ENCODE data around the gene MUC13. TPM values are rescaled to one million over a fixed set of nuclear protein-coding genes. Genes with fewer than 3 reads are reported as not detected.

Gene MUC13, protein sequence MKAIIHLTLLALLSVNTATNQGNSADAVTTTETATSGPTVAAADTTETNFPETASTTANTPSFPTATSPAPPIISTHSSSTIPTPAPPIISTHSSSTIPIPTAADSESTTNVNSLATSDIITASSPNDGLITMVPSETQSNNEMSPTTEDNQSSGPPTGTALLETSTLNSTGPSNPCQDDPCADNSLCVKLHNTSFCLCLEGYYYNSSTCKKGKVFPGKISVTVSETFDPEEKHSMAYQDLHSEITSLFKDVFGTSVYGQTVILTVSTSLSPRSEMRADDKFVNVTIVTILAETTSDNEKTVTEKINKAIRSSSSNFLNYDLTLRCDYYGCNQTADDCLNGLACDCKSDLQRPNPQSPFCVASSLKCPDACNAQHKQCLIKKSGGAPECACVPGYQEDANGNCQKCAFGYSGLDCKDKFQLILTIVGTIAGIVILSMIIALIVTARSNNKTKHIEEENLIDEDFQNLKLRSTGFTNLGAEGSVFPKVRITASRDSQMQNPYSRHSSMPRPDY
- total RNA-seq: not detected

DNA sequence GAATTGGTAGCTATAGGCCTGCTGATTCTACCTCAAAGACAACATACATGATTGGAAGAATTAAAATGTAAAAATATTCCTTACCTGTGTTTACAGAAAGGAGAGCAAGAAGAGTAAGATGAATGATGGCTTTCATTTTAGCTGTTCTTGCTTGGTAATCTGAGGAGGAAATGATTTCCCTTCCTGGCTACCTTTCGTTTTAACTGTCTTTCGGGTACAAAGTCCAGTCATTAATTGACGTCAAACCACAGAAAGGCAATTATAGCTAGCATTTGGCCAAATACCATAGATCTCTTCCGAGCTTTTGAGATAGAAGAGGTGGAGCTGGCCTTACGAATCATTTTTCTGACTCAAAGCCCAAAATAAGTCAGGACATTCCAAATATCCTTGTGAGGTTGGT, at the start of gene MUC13:
Gene MUC13, minus strand, starts transcription at position 175 of the 400 bp plus-strand sequence. Its CDS starts 39 bp downstream, at position 136.
- TF ChIP-seq POLR2A (IDR thresholded peaks at IDR 0.05): no peak
- no peak for TF ChIP-seq CTCF (IDR thresholded peaks at IDR 0.05)
- no peak for DNase-seq (ENCODE audit: low spot score in 2 of 2)
- H3K4me3 ChIP-seq (ENCODE audit: low read depth, poor library complexity, severe bottlenecking): no peak within 1 kb of the TSS
- intact Hi-C loops (cut with DNase I; ENCODE audit: low total_unique reads): no loop called here
- WGBS, 2 donors: 84 to 93% methylated on average over 5 of the region's 5 CpGs

- WGBS, 2 donors: 83 to 96% methylated on average over 2 of the region's 2 CpGs
These were observed 48.3 kb upstream of the MUC13 start for GRCh38 chr3:124982855-124983254.

DNA sequence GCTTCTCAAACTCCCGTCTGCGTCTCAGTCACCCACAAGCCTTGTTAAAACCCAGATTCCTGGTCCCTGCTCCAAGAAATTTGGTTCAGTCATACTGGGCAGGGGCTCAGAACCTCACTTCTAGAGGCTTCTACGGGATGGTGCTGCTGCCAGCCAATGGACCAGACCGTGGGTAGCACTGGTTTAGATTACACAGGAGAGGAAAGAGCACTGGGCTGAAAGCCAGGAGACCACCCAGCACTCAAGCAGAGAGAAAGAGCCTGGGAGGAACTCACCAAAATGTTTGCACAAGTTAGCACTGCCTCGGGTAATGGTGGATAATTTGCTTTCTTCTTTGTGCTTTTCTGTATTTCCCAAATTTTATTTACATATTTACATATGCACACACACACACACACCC, 46.9 kb upstream of the MUC13 start:
- intact Hi-C loops (cut with DNase I; ENCODE audit: low total_unique reads): no loop called here
- DNase-seq (ENCODE audit: low spot score in 2 of 2): no peak
- WGBS, 2 donors: 76 to 79% methylated on average over 5 of the region's 5 CpGs
- no peak overlapping the region for H3K4me3 ChIP-seq (ENCODE audit: low read depth, poor library complexity, severe bottlenecking)
- TF ChIP-seq CTCF (IDR thresholded peaks at IDR 0.05): no peak
- TF ChIP-seq POLR2A (IDR thresholded peaks at IDR 0.05): no peak

More at GRCh38 chr3:124982855-124983254, 48.3 kb upstream of the MUC13 start:
- intact Hi-C loops (cut with DNase I; ENCODE audit: low total_unique reads): loop anchor here (2.0 kb wide), 1 partner anchor 64 kb away; no protein-coding TSS in a partner anchor
- DNase-seq (ENCODE audit: low spot score in 2 of 2): no peak
- TF ChIP-seq POLR2A (IDR thresholded peaks at IDR 0.05): no peak
- no peak for TF ChIP-seq CTCF (IDR thresholded peaks at IDR 0.05)
- no peak overlapping the region for H3K4me3 ChIP-seq (ENCODE audit: low read depth, poor library complexity, severe bottlenecking)

DNA sequence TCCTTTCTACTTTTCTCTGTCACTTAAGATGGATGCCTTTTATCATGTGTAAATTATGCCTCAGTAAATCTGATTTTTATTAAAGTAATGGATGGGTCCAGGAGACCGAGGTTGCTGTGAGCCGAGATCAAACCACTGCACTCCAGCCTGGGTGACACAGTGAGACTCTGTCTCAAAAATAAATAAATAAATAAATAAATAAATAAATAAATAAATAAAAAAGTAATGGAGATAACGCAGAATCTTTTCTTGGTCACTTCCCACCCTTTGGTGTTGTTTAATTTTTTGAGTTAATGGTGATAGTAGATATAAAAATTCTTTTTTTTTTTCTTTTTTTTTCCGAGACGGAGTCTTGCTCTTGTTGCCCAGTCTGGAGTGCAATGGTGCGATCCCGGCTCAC, 44.1 kb upstream of the MUC13 start:
- TF ChIP-seq POLR2A (IDR thresholded peaks at IDR 0.05): no peak
- TF ChIP-seq CTCF (IDR thresholded peaks at IDR 0.05): no peak
- DNase-seq (ENCODE audit: low spot score in 2 of 2): no peak
- no peak overlapping the region for H3K4me3 ChIP-seq (ENCODE audit: low read depth, poor library complexity, severe bottlenecking)
- 96 to 97% methylated on average over 7 of the region's 7 CpGs for WGBS, 2 donors
- intact Hi-C loops (cut with DNase I; ENCODE audit: low total_unique reads): no loop called here

DNA sequence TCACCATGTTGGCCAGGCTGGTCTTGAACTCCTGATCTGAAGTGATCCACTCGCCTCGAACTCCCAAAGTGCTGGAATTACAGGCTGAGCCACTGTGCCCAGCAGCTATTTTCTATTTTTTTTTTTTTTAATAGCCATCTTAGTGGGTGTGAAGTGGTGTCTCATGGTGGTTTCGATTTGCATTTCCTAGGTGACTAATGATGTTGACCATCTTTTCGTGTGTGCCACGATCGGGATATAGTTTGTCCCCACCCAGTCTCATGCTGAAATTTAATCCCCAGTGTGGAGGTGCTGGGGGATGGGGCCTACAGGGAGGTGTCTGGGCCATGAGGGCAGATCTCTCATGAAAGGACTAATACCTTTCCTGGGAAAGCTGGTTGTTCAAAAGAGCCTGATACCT, 41.8 kb upstream of the MUC13 start:
- TF ChIP-seq POLR2A (IDR thresholded peaks at IDR 0.05): no peak
- no peak for TF ChIP-seq CTCF (IDR thresholded peaks at IDR 0.05)
- no peak overlapping the region for H3K4me3 ChIP-seq (ENCODE audit: low read depth, poor library complexity, severe bottlenecking)
- no peak for DNase-seq (ENCODE audit: low spot score in 2 of 2)
- 87 to 89% methylated on average over 6 of the region's 6 CpGs for WGBS, 2 donors
- intact Hi-C loops (cut with DNase I; ENCODE audit: low total_unique reads): no loop called here

All from lower leg skin (tissue), 4 donors.